NK-92 treated with Interleukin-12 subunit alpha and Interleukin-12 subunit beta, amount 100 ng/mL, for 24 hours (cell line): ENCODE data around the gene APEX1.
A peak's percentile ranks its signal among the peaks of the same experiment; 100 is the strongest.

Experiments
- DNase-seq: peaks from one replicate; lab custom pipeline; 2025; lab: John Stamatoyannopoulos, UW

APEX1 gene

GRCh38 chr14:20454516-20455354 is at the start of gene APEX1, which contains the start of gene OSGEP:
APEX1 (plus strand) TSS chr14:20455226; CDS start chr14:20455646, 420 bp downstream.
OSGEP (minus strand) TSS chr14:20454812; CDS start chr14:20454683, 129 bp downstream.
- DNase-seq, result peak; percentile 95

- no peak for DNase-seq
These were observed 45.8 kb upstream of the APEX1 start for GRCh38 chr14:20409226-20409625.

- DNase-seq, result no peak
These were observed 42.6 kb upstream of the APEX1 start for GRCh38 chr14:20412411-20412810.

GRCh38 chr14:20412876-20413743 is 41.9 kb upstream of the APEX1 start, which contains the start of gene TEP1:
TEP1 (minus strand) TSS chr14:20413501; CDS start chr14:20408439, 5,062 bp downstream.
- peak; percentile 63 for DNase-seq

GRCh38 chr14:20413744-20414082 is 41.3 kb upstream of the APEX1 start:
- DNase-seq, result no peak

- DNase-seq, result no peak
These were observed 39.2 kb upstream of the APEX1 start for GRCh38 chr14:20415782-20416206.

GRCh38 chr14:20416223-20416622 is 38.8 kb upstream of the APEX1 start:
- no peak for DNase-seq

GRCh38 chr14:20417250-20418186 is 37.5 kb upstream of the APEX1 start:
- no peak for DNase-seq

- no peak for DNase-seq
These were observed 36.5 kb upstream of the APEX1 start for GRCh38 chr14:20418501-20418909.

GRCh38 chr14:20419419-20419818 is 35.6 kb upstream of the APEX1 start:
- no peak for DNase-seq

- DNase-seq, result no peak
These were observed 33.8 kb upstream of the APEX1 start for GRCh38 chr14:20421267-20421666.

GRCh38 chr14:20422886-20423285 is 32.1 kb upstream of the APEX1 start:
- DNase-seq, result no peak

GRCh38 chr14:20424851-20425250 is 30.2 kb upstream of the APEX1 start:
- no peak for DNase-seq

GRCh38 chr14:20427231-20428009 is 27.6 kb upstream of the APEX1 start:
- DNase-seq, result no peak

GRCh38 chr14:20428010-20428365 is 27.0 kb upstream of the APEX1 start:
- no peak for DNase-seq

- no peak for DNase-seq
These were observed 26.2 kb upstream of the APEX1 start for GRCh38 chr14:20428802-20429201.

GRCh38 chr14:20429801-20430669 is 25.0 kb upstream of the APEX1 start:
- DNase-seq, result no peak

GRCh38 chr14:20434701-20435581 is 20.1 kb upstream of the APEX1 start:
- DNase-seq, result no peak
